Measurements from ENCODE around the gene ABCG2.

DNA sequence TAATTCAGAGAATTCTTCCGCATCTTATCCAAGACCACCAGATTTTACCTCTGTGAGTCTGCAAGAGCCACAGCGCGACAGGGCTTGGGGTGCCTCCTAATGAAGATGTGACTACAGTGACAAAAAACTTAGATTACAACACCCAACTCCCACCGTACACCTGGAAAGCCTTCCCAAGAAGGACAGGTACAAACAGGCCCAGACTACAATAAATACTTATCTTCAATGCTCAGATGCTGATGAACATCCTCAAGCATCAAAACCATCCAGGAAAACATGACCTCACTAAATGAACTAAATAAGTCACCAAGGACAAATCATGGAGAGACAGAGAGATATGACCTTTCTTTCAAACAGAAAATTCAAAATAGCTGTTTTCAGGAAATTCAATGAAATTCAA is 20.8 kb upstream of the ABCG2 start:
- TF ChIP-seq CTCF (tag by site-specific recombination; IDR thresholded peaks at IDR 0.05) (no peak), ZNF776 (tag by site-specific recombination; IDR thresholded peaks at IDR 0.05; ENCODE audit: borderline replicate concordance) (no peak), ZFP41 (tag by site-specific recombination; IDR thresholded peaks at IDR 0.05; ENCODE audit: borderline replicate concordance) (no peak), ZNF423 (tag by site-specific recombination; IDR thresholded peaks at IDR 0.05) (no peak), ZNF211 (tag by site-specific recombination; IDR thresholded peaks at IDR 0.05; ENCODE audit: low read depth) (no peak), GLI4 (tag by site-specific recombination; IDR thresholded peaks at IDR 0.05) (no peak), ZNF302 (tag by site-specific recombination; IDR thresholded peaks at IDR 0.05; ENCODE audit: low read depth) (no peak), ZNF830 (tag by site-specific recombination; IDR thresholded peaks at IDR 0.05; ENCODE audit: low read depth) (no peak), ZNF707 (tag by site-specific recombination; IDR thresholded peaks at IDR 0.05) (no peak)
- TF ChIP-seq, protein P1, sequence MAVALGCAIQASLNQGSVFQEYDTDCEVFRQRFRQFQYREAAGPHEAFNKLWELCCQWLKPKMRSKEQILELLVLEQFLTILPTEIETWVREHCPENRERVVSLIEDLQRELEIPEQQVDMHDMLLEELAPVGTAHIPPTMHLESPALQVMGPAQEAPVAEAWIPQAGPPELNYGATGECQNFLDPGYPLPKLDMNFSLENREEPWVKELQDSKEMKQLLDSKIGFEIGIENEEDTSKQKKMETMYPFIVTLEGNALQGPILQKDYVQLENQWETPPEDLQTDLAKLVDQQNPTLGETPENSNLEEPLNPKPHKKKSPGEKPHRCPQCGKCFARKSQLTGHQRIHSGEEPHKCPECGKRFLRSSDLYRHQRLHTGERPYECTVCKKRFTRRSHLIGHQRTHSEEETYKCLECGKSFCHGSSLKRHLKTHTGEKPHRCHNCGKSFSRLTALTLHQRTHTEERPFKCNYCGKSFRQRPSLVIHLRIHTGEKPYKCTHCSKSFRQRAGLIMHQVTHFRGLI (tag by site-specific recombination; IDR thresholded peaks at IDR 0.05), result no peak
- TF ChIP-seq, protein P2, sequence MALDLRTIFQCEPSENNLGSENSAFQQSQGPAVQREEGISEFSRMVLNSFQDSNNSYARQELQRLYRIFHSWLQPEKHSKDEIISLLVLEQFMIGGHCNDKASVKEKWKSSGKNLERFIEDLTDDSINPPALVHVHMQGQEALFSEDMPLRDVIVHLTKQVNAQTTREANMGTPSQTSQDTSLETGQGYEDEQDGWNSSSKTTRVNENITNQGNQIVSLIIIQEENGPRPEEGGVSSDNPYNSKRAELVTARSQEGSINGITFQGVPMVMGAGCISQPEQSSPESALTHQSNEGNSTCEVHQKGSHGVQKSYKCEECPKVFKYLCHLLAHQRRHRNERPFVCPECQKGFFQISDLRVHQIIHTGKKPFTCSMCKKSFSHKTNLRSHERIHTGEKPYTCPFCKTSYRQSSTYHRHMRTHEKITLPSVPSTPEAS (tag by site-specific recombination; IDR thresholded peaks at IDR 0.05), result no peak
